Keratinocyte (primary cell): Measurements from ENCODE around the gene VAMP2. TPM values are rescaled to one million over a fixed set of nuclear protein-coding genes. Genes with fewer than 3 reads are reported as not detected.
A peak's percentile ranks its signal among the peaks of the same experiment; 100 is the strongest.

Experiments used
- DNase-seq: peaks from one replicate; pipeline ENCODE4 v3.0.0-alpha.2; 2011; ENCODE audit warnings: low read depth, missing footprints, low spot score
- FAIRE-seq: peaks from 2 replicates; lab custom pipeline; 2011; peaks lifted over from hg19 to GRCh38; lab: Jason Lieb, UNC
- H2AFZ ChIP-seq: 2 replicates; pipeline ENCODE4 v1.6.0; 2012; ENCODE audit warnings: low read length, control low read depth, inconsistent platforms; ENCODE audit not compliant: control insufficient read depth
- H3K27ac ChIP-seq: 2 replicates; pipeline ENCODE4 v1.5.1; 2011; ENCODE audit warnings: low read length; ENCODE audit not compliant: control insufficient read depth, insufficient read depth
- H3K27me3 ChIP-seq: 3 replicates; pipeline ENCODE4 v1.6.0; 2011; ENCODE audit warnings: low read length; ENCODE audit not compliant: control insufficient read depth, insufficient read depth; ENCODE audit errors: extremely low read depth
- H3K36me3 ChIP-seq, 2 experiments: 2 replicates in 1 of 2; 3 replicates in 1 of 2; pipeline ENCODE4 v1.5.1; 2011; ENCODE audit warnings: low read length in 2 of 2, mild to moderate bottlenecking in 1 of 2; ENCODE audit not compliant: control insufficient read depth in 2 of 2, insufficient read depth in 2 of 2; ENCODE audit errors: extremely low read depth in 1 of 2
- H3K4me1 ChIP-seq: 3 replicates; pipeline ENCODE4 v1.5.1; 2011; ENCODE audit warnings: low read length; ENCODE audit not compliant: control insufficient read depth, insufficient read depth; ENCODE audit errors: extremely low read depth
- H3K4me2 ChIP-seq: 3 replicates; pipeline ENCODE4 v1.6.0; 2011; ENCODE audit warnings: low read depth, low read length; ENCODE audit not compliant: control insufficient read depth, insufficient read depth; ENCODE audit errors: extremely low read depth
- H3K4me3 ChIP-seq, 3 experiments: fragments of 200-600 bp in 1 of 3; sonication (generic) in 1 of 3; 2 replicates in 2 of 3; 3 replicates in 1 of 3; pipeline ENCODE4 v1.5.1; 2011 to 2016; ENCODE audit warnings: low read length in 3 of 3, mild to moderate bottlenecking in 3 of 3, control low read depth in 2 of 3, inconsistent platforms in 1 of 3, low read depth in 1 of 3, mixed read lengths in 1 of 3, mixed run types in 1 of 3, moderate library complexity in 1 of 3; ENCODE audit not compliant: control insufficient read depth in 2 of 3, insufficient read depth in 2 of 3; ENCODE audit errors: extremely low read depth in 1 of 3
- H3K79me2 ChIP-seq: 2 replicates; pipeline ENCODE4 v1.6.0; 2012; ENCODE audit warnings: low read length; ENCODE audit not compliant: control insufficient read depth, insufficient read depth
- H3K9ac ChIP-seq: 3 replicates; pipeline ENCODE4 v1.6.0; 2011; ENCODE audit warnings: low read length; ENCODE audit not compliant: control insufficient read depth, insufficient read depth; ENCODE audit errors: extremely low read depth
- H3K9me1 ChIP-seq: 3 replicates; pipeline ENCODE4 v1.6.0; 2011; ENCODE audit warnings: low read length; ENCODE audit not compliant: control insufficient read depth, insufficient read depth; ENCODE audit errors: extremely low read depth
- H3K9me3 ChIP-seq: 2 replicates; pipeline ENCODE4 v1.5.1; 2012; ENCODE audit warnings: low read depth, low read length; ENCODE audit not compliant: control insufficient read depth
- H4K20me1 ChIP-seq: 3 replicates; pipeline ENCODE4 v1.6.0; 2011; ENCODE audit warnings: low read length; ENCODE audit not compliant: control insufficient read depth, insufficient read depth; ENCODE audit errors: extremely low read depth
- CTCF ChIP-seq, 3 experiments: IDR thresholded peaks in 1 of 3; conservative IDR thresholded peaks in 1 of 3; optimal IDR thresholded peaks in 1 of 3; 2 replicates in 2 of 3; 3 replicates in 1 of 3; pipeline versions ENCODE3 to v1.5.1; 2011; ENCODE audit warnings: low read length in 3 of 3, mild to moderate bottlenecking in 3 of 3, moderate library complexity in 2 of 3, control low read depth in 1 of 3, inconsistent platforms in 1 of 3; ENCODE audit not compliant: insufficient read depth in 2 of 3; ENCODE audit errors: extremely low read depth in 1 of 3
- EZH2 ChIP-seq: IDR thresholded peaks from one replicate; pipeline ENCODE4 v1.6.1; 2012; ENCODE audit warnings: inconsistent platforms, mild to moderate bottlenecking, low read length, moderate library complexity
- dilution Hi-C: fragments of 300-500 bp; cut with MboI; formaldehyde crosslinking; loops from one replicate; pipeline ENCODE4 v1.7.0; 2020; ENCODE audit warnings: low sequenced_read_pairs; ENCODE audit not compliant: extremely low pct_ligation_motif_present
- polyA plus RNA-seq, 5 experiments: library from polyadenylated mRNA; depleted of rRNA in 3 of 5; stranded (reverse) in 3 of 5; stranded (forward) in 1 of 5; unstranded in 1 of 5; fragments of >200 nt; gene quantifications; 1 replicate in 1 of 5; 2 replicates in 3 of 5; 3 replicates in 1 of 5; pipeline versions ENCODE4 v1.2.1 to v1.2.3, GENCODE V29; 2011 to 2012; ENCODE audit warnings: missing spikeins in 2 of 5, low read depth in 1 of 5, low replicate concordance in 1 of 5

The VAMP2 gene
- polyA plus RNA-seq, 1 donor (not counting 4 experiments of a cell fraction or from before 2014, with no cell fraction given) = 9.8 TPM

- FAIRE-seq (no peak), DNase-seq (no peak)
- Histone ChIP-seq H3K4me3 (peak overlapping the region in 2 of 3 experiments; percentile 10 to 56), H3K9me1 (no peaks in the 10 kb centered on the region), H3K4me1 (peaks cover 32% of the 10 kb centered on the region), H3K4me2 (peak overlapping the region; percentile 82), H2AFZ (peak overlapping the region; percentile 53), H3K79me2 (peaks cover 14% of the 10 kb centered on the region), H4K20me1 (no peaks in the 10 kb centered on the region), H3K27me3 (no peaks in the 10 kb centered on the region), H3K9me3 (no peaks in the 10 kb centered on the region), H3K36me3 (no peaks in the 10 kb centered on the region), H3K9ac (no peak overlapping the region), H3K27ac (peak overlapping the region; percentile 32)
- dilution Hi-C loops = no loop called here
- TF ChIP-seq EZH2 (no peak), CTCF (optimal IDR thresholded peaks at IDR 0.05 in 1 of 3, IDR thresholded peaks at IDR 0.05 in 1 of 3, conservative IDR thresholded peaks at IDR 0.05 in 1 of 3; ENCODE audit: extremely low read depth in 1 of 3, insufficient read depth in 2 of 3, low read length in 3 of 3) (no peak)
These were observed 27.8 kb upstream of the VAMP2 start for GRCh38 chr17:8190506-8190905.

GRCh38 chr17:8189711-8190477 lies 27.1 kb upstream of the VAMP2 start, which contains the start of gene BORCS6:
Gene BORCS6 (minus strand): TSS chr17:8190180. CDS start chr17:8190140, 40 bp downstream.
- TF ChIP-seq EZH2 (no peak), CTCF (optimal IDR thresholded peaks at IDR 0.05 in 1 of 3, IDR thresholded peaks at IDR 0.05 in 1 of 3, conservative IDR thresholded peaks at IDR 0.05 in 1 of 3; ENCODE audit: extremely low read depth in 1 of 3, insufficient read depth in 2 of 3, low read length in 3 of 3) (peak in 1 of 3 experiments; percentile 23)
- no peaks in the 10 kb centered on the region for H3K27me3 ChIP-seq
- no peaks in the 10 kb centered on the region for H3K9me1 ChIP-seq
- H3K79me2 ChIP-seq = peaks cover 14% of the 10 kb centered on the region
- H3K4me2 ChIP-seq = peak within 1 kb of the TSS; percentile 88
- H3K4me1 ChIP-seq = peaks cover 33% of the 10 kb centered on the region
- H3K9me3 ChIP-seq = no peaks in the 10 kb centered on the region
- no peaks in the 10 kb centered on the region for H4K20me1 ChIP-seq
- H3K36me3 ChIP-seq = no peaks in the 10 kb centered on the region
- peak within 1 kb of the TSS; percentile 82 for H3K9ac ChIP-seq
- peak within 1 kb of the TSS; percentile 73 to 93 (median 84) for H3K4me3 ChIP-seq
- peak within 1 kb of the TSS; percentile 67 for H2AFZ ChIP-seq
- FAIRE-seq (peak; percentile 72), DNase-seq (peak; percentile 88)
- peak within 1 kb of the TSS; percentile 62 for H3K27ac ChIP-seq
- dilution Hi-C loops = no loop called here
